ENCODE data around the gene ATP5F1D.

Gene ATP5F1D

DNA sequence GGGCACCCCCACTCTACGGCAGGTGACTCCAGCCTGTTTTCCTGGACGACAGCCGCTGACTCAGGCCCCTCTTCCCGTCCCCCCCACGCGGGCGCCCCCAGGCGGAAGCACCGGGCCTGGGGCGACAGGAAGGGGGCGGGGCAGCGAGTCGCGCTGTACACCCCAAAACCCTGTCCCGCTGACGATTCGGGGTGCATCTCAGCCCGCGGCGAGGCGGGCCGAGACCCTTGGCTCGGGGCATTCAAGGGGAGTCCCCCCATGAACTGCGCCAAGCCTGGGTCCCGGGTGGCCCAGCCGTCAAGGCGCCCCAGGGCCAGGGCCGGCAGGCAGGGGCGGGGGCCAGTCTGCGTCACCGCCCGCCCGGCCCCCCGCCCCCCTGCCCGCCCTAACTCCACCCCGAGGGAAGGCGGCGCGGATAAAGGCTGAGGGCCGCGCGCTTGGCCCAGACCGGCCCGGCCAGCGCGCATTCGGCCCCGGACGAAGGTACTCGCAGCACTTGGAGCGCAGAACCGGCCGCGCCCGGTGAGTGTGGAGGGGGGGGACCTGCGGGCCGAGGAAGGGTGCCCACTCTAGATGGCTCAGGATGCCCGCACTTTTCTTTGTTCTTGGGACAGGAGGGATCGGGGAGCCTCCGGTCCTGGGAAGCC is 6.7 kb downstream of the ATP5F1D start, which contains the start of gene MIDN:
MIDN (plus strand) TSS at position 445 of the 647 bp plus-strand sequence. CDS start 1,714 bp downstream, outside the sequence.
- DNase-seq = peak; percentile 80

DNA sequence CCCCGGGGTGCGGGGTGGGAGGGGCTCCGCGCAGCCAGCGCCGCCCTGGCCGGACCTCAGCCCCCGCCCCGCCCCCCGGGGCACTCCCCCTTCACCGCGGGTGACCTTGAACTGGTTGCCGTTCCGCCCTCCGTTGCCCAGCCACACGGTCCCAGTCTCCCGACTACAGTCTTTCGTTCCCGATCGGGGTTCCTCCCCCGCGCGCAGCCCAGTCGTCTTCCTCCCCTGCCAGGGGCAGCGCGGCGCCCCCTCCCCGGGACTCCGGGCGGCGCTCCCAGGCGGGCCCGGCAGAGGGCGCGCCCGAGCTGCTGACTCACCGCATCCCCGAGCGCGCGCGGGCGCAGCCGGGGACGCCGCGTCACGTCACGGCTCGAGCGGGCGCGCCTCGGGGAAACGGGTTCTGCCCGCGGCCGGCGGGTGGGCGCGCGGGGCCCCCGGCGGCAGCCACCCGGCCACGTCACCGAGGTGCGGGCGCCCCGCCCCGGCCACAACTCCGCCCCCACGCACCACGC is 7.3 kb downstream of the ATP5F1D start:
- DNase-seq = peak; percentile 80

DNA sequence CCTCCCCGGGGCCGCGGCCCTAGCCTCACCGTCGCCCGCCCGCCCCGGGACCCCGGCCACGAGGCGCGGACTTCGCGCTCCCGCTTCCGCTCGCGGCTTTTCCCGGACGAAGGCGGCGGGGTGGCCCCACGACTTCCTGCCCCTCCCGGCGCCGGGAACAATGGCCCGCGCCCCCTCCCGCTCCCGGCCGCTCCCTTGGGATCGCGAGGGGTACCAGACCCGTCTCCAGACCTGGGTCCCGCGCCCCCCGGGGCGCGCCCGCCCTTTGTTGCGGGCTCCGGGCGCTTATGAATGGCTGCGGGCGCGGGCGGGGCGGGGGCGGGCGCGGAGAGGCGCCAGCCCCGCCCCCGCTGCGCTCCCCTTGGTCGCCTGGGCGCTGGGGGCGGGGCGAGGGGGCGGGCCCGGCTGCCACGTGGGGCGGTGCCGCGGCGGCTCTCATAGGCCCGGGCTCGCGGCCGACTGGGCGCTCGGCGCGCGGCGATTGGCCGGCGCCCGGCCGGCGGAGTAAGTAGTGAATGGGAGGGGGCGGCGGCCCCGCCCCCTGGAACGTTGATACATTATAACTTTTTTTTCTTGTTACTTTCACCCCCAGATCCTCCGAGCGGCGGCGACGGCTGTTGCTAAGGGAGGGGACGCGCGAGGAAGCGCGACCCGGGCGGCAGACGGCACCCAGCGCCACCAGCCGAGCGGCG is 7.9 kb downstream of the ATP5F1D start:
- peak; percentile 88 for DNase-seq

DNA sequence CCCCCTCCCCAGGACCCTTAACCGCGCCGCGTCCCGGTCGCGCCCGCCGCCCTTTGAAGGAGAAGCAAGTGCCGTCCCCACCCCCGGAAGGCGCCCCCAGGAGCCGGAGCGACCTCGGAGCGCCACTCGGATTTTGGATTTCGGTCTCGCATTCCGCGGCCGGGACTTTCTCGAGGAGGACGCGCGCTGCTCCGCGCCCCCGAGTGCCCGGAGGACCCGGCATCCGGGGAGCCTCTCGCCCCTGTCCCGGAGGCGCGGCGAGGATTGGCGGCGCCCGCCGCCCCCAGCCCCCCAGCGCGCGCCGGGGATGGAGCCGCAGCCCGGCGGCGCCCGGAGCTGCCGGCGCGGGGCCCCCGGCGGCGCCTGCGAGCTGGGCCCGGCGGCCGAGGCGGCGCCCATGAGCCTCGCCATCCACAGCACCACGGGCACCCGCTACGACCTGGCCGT is 8.5 kb downstream of the ATP5F1D start:
- no peak for DNase-seq

DNA sequence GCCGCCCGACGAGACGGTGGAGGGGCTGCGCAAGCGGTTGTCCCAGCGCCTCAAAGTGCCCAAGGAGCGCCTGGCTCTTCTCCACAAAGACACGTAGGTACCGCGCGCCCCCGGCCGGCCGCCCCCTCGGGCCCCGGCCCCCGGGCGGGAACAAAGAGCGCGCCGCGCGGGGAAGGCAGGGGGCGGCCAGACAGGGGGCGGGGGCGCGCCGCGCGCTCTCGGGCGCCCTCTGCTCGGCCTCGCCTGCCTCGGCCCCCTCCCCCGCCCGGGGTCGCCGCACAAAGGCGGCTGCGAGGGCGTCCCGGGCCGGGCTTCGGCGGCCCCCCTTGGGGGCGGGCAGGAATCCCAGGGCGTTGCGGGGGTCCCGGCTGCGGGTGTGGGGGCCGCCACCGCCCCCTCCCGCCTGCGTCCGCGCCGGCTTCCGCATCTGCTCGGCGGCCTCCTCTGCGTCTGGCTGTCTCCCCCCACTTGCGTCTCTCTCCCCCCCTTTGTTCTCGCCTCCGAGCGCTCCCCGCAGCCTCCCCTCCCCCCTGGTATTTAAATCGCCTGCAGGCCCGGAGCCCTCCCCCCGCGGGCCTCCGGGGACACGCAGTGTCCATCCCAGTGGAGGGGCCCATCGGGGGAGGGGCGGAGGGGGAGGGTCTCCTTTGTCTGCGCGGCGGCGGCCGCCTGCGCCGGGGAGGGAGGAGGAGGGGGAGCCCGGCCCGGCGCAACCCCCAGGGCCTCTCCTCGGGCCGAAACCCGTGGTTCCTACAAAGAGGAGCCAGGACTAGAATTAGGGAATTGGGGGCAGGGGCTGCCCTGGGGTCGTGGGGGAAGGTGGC is 9.1 kb downstream of the ATP5F1D start:
- peak; percentile 82 for DNase-seq

DNA sequence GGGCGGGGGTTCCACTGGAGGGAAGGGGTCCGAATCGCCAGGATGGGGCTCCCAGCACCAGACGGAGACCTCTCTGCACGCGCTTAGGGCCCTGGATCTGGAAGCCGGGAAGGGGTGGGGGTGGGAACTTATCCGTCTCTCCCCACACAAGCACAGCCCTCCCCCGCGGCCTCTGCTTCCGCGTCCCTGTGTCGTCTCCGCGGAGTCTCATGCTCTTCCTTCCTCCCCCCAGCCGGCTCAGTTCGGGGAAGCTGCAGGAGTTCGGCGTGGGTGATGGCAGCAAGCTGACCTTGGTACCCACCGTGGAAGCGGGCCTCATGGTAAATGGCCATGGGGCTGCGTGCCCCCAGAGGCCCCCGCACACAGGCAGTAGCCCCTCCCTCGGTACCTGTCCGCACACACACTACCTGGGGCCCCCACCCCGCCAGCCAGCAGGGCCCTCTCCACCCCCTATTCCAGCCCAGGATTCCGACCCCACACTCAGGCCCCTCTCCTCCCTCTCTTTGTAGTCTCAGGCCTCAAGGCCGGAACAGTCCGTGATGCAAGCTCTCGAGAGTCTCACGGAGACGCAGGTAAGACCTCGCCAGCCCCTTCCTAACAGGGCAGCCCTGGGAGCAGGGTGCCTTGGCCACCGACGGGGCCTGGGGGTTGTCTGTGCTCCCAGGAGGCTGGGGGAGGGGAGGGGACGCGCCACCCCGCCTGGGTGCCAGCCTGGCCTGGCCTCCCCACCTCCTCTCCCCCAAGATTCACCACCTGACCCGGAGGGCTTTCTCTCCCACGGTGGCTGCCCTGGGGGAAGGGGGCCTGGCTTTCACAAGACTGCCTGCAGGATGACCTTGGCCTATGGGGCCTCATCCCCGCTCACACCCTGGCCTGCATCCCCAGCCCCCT is 10.0 kb downstream of the ATP5F1D start:
- DNase-seq = peak; percentile 24

DNA sequence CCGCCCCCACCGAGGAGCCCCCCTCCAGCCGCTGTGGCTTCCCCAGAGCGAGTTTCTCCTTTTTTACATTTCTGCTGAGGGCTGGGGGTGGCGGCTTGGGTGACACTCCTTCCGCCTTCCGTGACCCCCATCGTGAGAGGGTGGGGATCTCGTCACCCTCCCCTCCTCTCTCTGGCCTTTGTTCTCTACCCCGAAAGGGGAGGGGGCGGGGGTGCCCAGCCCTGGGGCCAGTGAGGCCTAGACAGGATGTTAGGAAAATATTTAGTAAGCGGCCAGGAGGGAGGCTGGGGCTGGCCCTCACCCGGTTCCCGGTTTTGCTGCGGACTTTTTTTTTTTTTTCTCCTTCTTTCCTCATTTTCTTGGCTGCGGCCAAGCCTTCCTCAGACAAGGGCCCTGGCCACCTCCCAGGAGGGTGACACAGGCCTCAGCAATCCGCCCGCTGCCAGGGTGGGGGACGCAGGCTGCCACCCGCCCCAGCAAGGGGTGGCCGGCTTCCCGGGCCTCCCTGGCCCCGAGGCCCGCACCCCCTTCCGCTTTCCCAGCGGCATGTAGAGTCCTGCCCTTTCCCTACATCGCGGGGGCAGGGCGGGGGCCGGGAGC is 10.8 kb downstream of the ATP5F1D start:
- DNase-seq = no peak

DNA sequence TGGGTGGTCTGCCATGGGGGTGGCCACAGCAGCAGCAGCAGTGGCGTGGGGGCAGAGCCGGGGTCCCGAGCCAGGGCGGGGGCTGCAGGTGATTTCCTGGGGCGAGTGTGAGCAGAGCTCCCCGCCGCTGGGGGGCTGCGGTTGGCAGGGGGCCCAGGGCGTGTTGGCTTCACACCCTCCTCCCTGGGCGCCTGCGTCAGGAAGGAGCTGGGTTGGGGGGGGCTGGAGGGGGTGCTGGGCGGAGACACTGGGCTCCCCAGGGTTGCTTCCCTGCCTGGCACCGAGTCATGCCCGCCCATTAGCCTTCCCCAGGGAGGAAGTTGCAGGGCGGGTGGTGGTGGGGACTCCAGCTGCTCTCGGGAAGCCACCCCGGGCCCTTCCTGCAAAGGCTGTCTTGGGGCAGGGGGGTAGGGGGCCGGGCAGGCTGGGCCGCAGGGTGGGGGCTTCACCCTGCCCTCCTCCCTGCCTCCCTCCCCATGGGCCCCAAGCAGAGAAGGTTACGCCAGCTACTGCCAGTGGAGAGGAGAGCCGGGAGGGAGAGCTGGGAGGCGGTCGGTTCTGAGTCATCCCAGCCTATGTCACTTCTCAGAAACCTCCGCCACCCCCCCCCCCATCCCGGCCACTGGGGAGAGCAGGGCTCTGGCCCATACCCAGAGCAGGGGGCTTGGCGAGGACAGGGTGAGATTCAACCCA is 11.4 kb downstream of the ATP5F1D start:
- DNase-seq = no peak

DNA sequence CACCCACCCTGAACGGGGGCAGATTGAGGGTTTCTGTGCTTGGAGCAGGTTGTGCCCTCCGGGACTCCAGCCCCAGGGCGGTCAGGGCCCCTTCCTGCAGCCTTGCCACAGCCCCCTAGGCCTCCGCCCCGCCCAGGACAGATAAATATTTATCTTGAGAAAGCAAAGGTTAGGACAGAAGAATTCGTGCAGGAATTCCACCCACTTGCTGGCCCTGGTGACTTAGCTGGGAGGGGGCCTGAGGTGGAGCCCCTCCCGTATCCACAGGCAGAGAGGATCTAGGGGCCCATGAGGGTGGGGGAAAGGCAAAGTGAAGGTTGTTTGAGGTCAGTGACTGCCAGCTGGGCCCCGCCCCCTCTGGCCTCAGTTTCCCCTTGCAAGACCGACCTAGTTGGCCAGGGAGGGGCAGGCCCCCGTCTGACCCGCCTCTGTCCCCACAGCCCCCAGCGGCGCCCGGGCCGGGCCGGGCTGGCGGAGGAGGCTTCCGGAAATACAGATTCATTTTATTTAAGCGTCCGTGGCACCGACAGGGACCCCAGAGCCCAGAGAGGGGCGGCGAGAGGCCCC is 12.0 kb downstream of the ATP5F1D start:
- DNase-seq = no peak

DNA sequence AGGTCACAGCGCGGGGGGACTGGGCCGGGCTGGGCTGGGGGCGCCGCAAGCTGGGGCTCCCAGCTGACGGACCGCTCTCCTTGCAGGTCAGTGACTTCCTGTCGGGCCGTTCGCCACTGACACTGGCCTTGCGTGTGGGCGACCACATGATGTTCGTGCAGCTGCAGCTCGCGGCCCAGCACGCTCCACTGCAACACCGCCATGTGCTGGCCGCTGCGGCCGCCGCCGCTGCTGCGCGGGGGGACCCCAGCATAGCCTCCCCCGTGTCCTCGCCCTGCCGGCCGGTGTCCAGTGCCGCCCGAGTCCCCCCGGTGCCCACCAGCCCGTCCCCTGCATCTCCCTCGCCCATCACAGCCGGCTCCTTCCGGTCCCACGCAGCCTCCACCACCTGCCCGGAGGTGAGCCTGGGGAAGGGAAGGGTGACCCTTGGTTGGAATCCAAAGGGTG is 12.6 kb downstream of the ATP5F1D start:
- no peak for DNase-seq

DNA sequence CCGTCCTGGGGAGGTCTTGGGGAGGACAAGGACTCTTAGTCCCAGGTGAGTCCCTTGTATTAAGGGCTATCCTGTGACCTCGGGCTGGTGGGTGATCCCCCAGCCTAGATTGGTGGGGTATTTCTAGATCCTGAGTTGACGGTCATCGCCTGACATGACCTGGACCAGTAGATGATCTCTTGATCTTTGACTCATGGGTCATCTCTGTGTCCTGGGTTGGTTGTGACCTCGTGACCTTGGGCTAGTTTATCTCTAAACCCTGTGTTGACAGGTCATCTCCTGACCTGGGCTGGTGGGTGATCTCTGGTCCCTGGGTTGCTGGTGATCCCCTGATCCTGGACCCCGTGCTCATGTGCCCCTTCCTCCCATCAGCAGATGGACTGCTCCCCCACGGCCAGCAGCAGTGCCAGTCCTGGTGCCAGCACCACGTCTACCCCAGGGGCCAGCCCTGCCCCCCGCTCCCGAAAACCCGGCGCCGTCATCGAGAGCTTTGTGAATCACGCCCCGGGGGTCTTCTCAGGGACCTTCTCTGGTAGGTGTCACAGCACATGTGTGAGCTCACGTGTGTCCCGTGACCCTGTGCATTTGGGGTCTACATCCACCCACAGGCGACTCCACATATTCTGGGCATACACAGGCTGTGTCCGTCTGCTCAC is 13.1 kb downstream of the ATP5F1D start:
- no peak for DNase-seq

DNA sequence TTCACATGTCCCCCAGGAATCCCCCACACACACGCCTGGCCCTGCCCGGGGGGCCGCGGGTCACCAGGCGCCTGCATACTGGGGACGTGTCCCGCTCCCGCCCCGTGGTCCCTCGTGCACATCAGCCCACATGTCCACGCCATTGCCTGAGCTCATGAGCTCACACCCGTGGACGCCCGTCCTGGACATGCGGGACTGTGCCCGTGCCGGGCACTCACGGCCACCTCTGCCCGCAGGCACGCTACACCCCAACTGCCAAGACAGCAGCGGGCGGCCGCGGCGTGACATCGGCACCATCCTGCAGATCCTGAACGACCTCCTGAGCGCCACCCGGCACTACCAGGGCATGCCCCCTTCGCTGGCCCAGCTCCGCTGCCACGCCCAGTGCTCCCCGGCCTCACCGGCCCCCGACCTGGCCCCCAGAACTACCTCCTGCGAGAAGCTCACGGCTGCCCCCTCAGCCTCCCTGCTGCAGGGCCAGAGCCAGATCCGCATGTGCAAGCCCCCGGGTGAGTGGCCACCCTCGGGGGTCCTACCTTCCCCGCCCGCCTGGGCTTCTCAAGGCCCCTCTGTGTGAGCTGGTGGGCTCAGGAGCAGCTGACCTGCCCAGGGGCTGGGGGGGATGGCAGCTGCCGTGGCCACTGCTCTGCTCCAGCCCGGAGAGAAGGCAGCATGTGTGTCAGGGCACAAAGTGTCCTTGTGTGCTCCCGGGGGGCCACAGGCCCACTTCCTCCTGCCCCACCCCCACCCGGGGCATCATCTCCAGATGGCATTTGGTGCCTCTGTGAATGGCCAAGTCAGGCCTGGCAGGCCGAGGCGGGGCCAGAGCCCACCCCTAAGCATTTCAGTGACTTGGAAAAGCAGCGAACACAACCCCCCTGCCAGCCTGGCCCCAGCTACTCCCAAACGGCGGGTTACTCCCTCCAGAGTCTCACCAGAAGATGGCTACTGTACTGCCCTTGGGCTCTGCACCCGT is 13.9 kb downstream of the ATP5F1D start:
- DNase-seq = no peak

DNA sequence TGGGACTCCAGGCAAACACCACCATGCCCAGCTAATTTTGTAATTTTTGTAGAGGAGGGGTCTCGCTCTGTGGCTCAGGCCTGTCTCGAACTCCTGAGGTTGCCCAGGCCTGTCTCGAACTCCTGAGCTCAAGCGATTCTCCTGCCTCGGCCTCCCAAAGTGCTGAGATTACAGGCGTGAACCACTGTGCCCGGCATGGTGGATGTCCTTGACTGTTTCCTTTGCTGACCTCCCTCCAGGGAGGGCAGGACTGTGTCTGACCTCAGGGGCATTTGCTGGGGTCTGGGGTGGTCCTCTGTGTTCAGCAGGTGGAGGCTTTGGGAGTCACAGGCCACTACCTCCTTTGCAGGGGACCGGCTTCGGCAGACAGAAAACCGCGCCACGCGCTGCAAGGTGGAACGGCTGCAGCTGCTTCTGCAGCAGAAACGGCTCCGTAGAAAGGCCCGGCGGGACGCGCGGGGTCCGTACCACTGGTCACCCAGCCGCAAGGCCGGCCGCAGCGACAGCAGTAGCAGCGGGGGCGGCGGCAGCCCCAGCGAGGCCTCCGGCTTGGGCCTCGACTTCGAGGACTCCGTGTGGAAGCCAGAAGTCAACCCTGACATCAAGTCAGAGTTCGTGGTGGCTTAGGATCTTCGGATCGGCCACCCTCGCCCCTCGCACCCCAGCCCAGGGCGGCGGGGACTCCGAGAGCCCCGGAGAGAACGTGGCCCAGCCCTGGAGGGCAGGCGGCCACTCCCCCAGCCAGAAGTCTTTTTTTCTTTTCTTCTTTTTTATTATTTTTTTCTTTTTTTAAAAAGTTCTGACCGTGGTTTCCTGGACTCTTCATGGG is 15.3 kb downstream of the ATP5F1D start:
- DNase-seq = no peak

DNA sequence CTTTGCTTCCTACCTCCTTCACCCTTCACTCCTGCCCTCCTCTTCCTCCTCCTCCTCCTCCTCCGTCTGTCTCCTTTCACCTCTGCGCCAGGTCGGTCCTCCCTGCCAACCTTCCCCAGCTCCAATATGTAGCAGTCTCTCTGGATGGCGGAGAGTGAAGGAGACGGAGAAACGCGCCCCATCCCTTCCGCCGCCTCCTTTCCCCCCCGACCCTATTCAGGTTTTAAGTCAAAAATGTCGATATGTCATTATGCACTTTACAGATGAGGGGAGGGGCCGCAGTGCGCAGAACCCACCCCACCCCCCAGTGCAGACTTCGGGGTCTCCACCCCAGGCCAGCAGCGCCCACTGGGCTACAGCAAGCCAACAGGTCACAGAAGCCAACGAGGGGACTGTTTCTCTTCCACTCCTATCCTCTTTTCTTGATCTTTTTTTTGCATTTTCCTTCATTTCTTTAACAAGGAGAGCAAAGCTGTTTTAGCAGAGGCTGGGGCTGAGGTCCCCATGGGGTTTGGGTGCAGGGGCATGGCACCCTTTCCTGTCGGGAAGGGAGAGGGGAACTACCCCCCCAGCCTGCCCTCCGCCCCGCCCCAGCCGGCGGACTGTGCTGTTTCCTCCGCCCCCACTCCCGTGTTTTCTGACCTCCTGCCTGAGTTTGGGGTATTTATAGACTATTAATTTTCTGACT is 16.1 kb downstream of the ATP5F1D start:
- no peak for DNase-seq

DNA sequence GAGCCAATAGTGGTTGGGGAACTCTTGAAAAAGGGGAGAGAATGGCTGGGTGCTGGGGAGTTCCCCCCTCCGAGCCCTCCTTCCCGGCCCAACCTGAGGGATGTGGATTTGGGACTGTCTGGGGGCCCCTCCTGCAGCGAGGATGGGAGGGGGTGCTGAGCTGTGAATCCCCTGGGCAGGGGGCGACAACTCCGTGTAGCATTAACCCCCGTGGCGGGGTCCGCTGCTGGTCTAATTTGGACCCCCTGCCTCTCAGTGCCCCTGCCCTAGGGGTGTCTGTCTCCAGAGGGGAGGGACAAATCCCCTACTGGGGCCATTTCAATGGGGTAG is 16.6 kb downstream of the ATP5F1D start:
- DNase-seq = no peak

DNA sequence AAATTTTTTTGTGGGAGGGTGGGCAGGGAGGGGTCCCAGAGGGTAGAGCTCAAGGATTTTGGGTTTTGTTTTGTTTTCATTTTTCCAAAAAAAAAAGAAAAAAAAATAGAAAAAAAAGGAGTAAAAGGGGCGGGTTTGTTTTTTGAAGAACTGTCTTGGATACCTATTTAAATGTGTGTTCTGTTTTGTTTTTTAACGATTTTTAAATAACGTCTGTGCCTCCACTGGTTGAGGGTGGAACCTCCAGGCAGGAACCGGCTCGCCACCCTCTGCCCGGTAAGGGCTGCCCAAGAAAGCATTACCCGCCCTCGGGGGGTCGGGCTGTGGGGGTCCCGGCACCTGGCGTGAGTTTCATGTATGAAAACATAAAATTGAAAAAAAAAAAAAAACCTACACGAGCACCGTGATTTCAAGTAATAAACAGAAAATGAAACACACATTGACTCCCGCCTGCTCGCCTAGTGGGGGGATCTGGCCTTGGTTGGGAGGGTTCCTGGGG is 17.2 kb downstream of the ATP5F1D start:
- DNase-seq = no peak

DNA sequence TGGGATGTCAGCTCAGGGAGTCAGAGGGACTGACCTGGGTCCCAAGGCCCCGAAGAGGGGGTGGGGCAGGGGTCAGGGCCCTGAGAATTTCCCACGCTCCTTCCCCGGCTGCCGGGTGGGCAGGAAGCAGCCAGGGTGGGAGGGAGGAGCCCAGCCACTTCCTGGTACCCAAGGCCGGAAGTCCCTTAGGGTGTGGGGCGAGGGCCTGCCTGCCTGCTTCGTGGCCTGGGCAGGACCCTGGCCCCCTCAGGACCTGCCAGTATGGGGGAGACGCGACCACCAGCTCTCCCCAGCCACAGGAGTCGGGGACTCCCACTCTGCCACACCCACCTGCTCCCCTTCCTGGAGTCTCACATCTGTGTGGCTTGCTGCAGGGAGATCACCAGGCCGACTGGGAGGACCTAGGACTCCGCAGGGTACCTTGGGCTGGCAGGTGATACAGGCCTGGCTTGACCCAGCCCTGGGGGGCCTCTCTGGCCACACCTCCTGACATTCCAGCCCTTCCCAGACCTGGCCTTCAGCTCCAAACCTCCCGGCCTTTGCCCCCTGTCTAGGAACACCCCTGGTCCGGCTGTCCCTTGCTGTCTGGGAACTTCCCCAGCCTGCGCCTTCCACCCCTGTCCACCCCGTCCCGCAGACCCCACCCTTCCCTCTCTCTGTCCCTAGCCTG is 17.8 kb downstream of the ATP5F1D start:
- DNase-seq = peak; percentile 41

Data from NCI-H146 (cell line).